H1 (cell line): ENCODE measurements around the gene NLRC5. TPM values are rescaled to one million over a fixed set of nuclear protein-coding genes. Genes with fewer than 3 reads are reported as not detected.

Experiments used
- CTCF ChIA-PET: fragments of 300-600 bp; sonication (Branson Sonifier 250); formaldehyde crosslinking; loops from one replicate; lab custom pipeline; 2021; ENCODE audit not compliant: partially characterized antibody; lab: Charles Lee
- POLR2A ChIA-PET: fragments of 300-600 bp; sonication (Branson Sonifier 250); formaldehyde crosslinking; loops from one replicate; lab custom pipeline; 2021; ENCODE audit warnings: inconsistent platforms; ENCODE audit not compliant: partially characterized antibody; lab: Charles Lee
- DNase-seq, 2 experiments: peaks; one replicate each; pipeline versions ENCODE4 v3.0.0 to v3.0.0-alpha.2; 2010 to 2022; ENCODE audit warnings: low spot score in 2 of 2, low read depth in 1 of 2, mixed read lengths in 1 of 2
- FAIRE-seq: peaks from 2 replicates; lab custom pipeline; 2011; peaks lifted over from hg19 to GRCh38; lab: Jason Lieb, UNC
- H2AFZ ChIP-seq: 2 replicates; pipeline ENCODE4 v1.8.1; 2012; ENCODE audit warnings: low read length, inconsistent platforms
- H2AK5ac ChIP-seq: 2 replicates; pipeline ENCODE4 v1.6.1; 2013; ENCODE audit warnings: low read depth, low read length
- H2BK120ac ChIP-seq: replicated peaks from 2 replicates; pipeline ENCODE3; 2013; ENCODE audit warnings: low read depth, low read length, inconsistent platforms
- H2BK12ac ChIP-seq: 2 replicates; pipeline ENCODE4 v1.6.1; 2013; ENCODE audit warnings: low read depth, low read length
- H2BK15ac ChIP-seq: 2 replicates; pipeline ENCODE4 v1.6.1; 2013; ENCODE audit warnings: low read length
- H2BK20ac ChIP-seq: 2 replicates; pipeline ENCODE4 v1.6.1; 2013; ENCODE audit warnings: low read length
- H2BK5ac ChIP-seq: 2 replicates; pipeline ENCODE4 v1.6.1; 2013; ENCODE audit warnings: low read depth, low read length
- H3K14ac ChIP-seq: 2 replicates; pipeline ENCODE4 v1.6.1; 2013; ENCODE audit warnings: inconsistent platforms; ENCODE audit not compliant: insufficient read length
- H3K18ac ChIP-seq: 2 replicates; pipeline ENCODE4 v1.6.1; 2013; ENCODE audit warnings: low read length; ENCODE audit errors: extremely low read depth
- H3K23ac ChIP-seq: 2 replicates; pipeline ENCODE4 v1.6.1; 2013; ENCODE audit warnings: inconsistent platforms; ENCODE audit not compliant: insufficient read length
- H3K23me2 ChIP-seq: 2 replicates; pipeline ENCODE4 v1.6.1; 2013; ENCODE audit warnings: low read depth, low read length
- H3K27ac ChIP-seq: 2 replicates; pipeline ENCODE4 v1.6.1; 2011; ENCODE audit warnings: low read depth, low read length, inconsistent platforms
- H3K27me3 ChIP-seq, 4 experiments: replicated peaks in 1 of 4; 1 replicate in 1 of 4; 2 replicates in 3 of 4; pipeline versions ENCODE4 v1.6.1 to v1.8.1; 2011 to 2013; ENCODE audit warnings: low read length in 3 of 4, mild to moderate bottlenecking in 3 of 4, inconsistent platforms in 2 of 4, mixed read lengths in 2 of 4, moderate library complexity in 1 of 4; ENCODE audit not compliant: control insufficient read depth in 3 of 4, insufficient read depth in 3 of 4; ENCODE audit errors: extremely low read depth in 1 of 4
- H3K36me3 ChIP-seq, 4 experiments: 2 replicates each; pipeline versions ENCODE4 v1.6.1 to v1.8.1; 2011 to 2013; ENCODE audit warnings: mild to moderate bottlenecking in 4 of 4, low read length in 3 of 4, moderate library complexity in 2 of 4, control low read depth in 1 of 4, inconsistent platforms in 1 of 4; ENCODE audit not compliant: insufficient read depth in 4 of 4, control insufficient read depth in 2 of 4
- H3K4ac ChIP-seq: replicated peaks from 2 replicates; pipeline ENCODE3; 2013; ENCODE audit warnings: low read length, low read depth, mixed read lengths, inconsistent platforms; ENCODE audit not compliant: insufficient read length
- H3K4me1 ChIP-seq, 4 experiments: replicated peaks in 1 of 4; 1 replicate in 1 of 4; 2 replicates in 3 of 4; pipeline versions ENCODE4 v1.6.1 to v1.8.1; 2011 to 2013; ENCODE audit warnings: low read length in 3 of 4, inconsistent platforms in 2 of 4, mixed read lengths in 1 of 4; ENCODE audit not compliant: insufficient read depth in 4 of 4, control insufficient read depth in 3 of 4
- H3K4me2 ChIP-seq, 2 experiments: 2 replicates each; pipeline versions ENCODE4 v1.6.1 to v1.8.1; 2011 to 2013; ENCODE audit warnings: low read depth in 2 of 2, low read length in 2 of 2, control low read depth in 1 of 2, inconsistent platforms in 1 of 2, mild to moderate bottlenecking in 1 of 2; ENCODE audit not compliant: insufficient read depth in 1 of 2
- H3K4me3 ChIP-seq, 4 experiments: fragments of 200-600, 300-600 bp in 1 of 4; sonication (generic), shearing (Covaris generic), sonication (Bioruptor Twin) in 1 of 4; 2 replicates each; pipeline versions ENCODE4 v1.5.1 to v1.8.1; 2011 to 2016; ENCODE audit warnings: low read length in 4 of 4, low read depth in 3 of 4, control low read depth in 2 of 4, inconsistent platforms in 2 of 4, mild to moderate bottlenecking in 2 of 4, mixed read lengths in 1 of 4, moderate library complexity in 1 of 4; ENCODE audit not compliant: insufficient read depth in 2 of 4; ENCODE audit errors: extremely low read depth in 1 of 4
- H3K56ac ChIP-seq: replicated peaks from 2 replicates; pipeline ENCODE3; 2013; ENCODE audit warnings: low read depth, mild to moderate bottlenecking, mixed read lengths, low read length, inconsistent platforms; ENCODE audit not compliant: insufficient read length
- H3K79me1 ChIP-seq: 2 replicates; pipeline ENCODE4 v1.6.1; 2013; ENCODE audit warnings: low read depth, low read length, control low read depth
- H3K79me2 ChIP-seq, 2 experiments: 2 replicates each; pipeline versions ENCODE4 v1.6.1 to v1.8.1; 2012 to 2013; ENCODE audit warnings: low read length in 2 of 2, mild to moderate bottlenecking in 2 of 2, inconsistent platforms in 1 of 2; ENCODE audit not compliant: insufficient read depth in 2 of 2, control insufficient read depth in 1 of 2
- H3K9ac ChIP-seq, 4 experiments: replicated peaks in 1 of 4; 1 replicate in 1 of 4; 2 replicates in 3 of 4; pipeline versions ENCODE4 v1.6.1 to v1.8.1; 2011 to 2013; ENCODE audit warnings: low read depth in 3 of 4, low read length in 3 of 4, control low read depth in 2 of 4, mild to moderate bottlenecking in 2 of 4, moderate library complexity in 2 of 4, inconsistent platforms in 1 of 4; ENCODE audit errors: extremely low read depth in 1 of 4
- H3K9me3 ChIP-seq, 2 experiments: 2 replicates each; pipeline versions ENCODE4 v1.6.1 to v1.8.1; 2012 to 2013; ENCODE audit warnings: mild to moderate bottlenecking in 2 of 2, moderate library complexity in 2 of 2, control low read depth in 1 of 2, inconsistent platforms in 1 of 2, low read depth in 1 of 2, low read length in 1 of 2, mixed read lengths in 1 of 2; ENCODE audit not compliant: insufficient read depth in 2 of 2
- H4K20me1 ChIP-seq, 2 experiments: replicated peaks in 1 of 2; 2 replicates each; pipeline versions ENCODE3 to v1.8.1; 2011 to 2013; ENCODE audit warnings: inconsistent platforms in 2 of 2, low read length in 2 of 2, mild to moderate bottlenecking in 1 of 2; ENCODE audit not compliant: insufficient read depth in 2 of 2, control insufficient read depth in 1 of 2
- H4K5ac ChIP-seq: 2 replicates; pipeline ENCODE4 v1.6.1; 2013; ENCODE audit warnings: low read length, low read depth, mixed read lengths, inconsistent platforms; ENCODE audit not compliant: insufficient read length
- H4K8ac ChIP-seq: 2 replicates; pipeline ENCODE4 v1.8.0; 2013; ENCODE audit warnings: mild to moderate bottlenecking, moderate library complexity, low read length, inconsistent platforms; ENCODE audit not compliant: insufficient read depth; ENCODE audit errors: extremely low read depth
- H4K91ac ChIP-seq: replicated peaks from 2 replicates; pipeline ENCODE3; 2013; ENCODE audit warnings: low read length, mixed read lengths, inconsistent platforms; ENCODE audit not compliant: insufficient read length
- BACH1 ChIP-seq: IDR thresholded peaks from 2 replicates; pipeline ENCODE4 v1.6.1; 2012; ENCODE audit warnings: low read length, improper control_type of control experiment
- BCL11A ChIP-seq, 2 experiments: IDR thresholded peaks; one replicate each; pipeline ENCODE4 v1.6.1; 2011; ENCODE audit warnings: low read depth in 2 of 2, low read length in 2 of 2, mild to moderate bottlenecking in 2 of 2
- CREB1 ChIP-seq: IDR thresholded peaks from 2 replicates; pipeline ENCODE4 v1.6.1; 2012; ENCODE audit warnings: inconsistent platforms
- HDAC6 ChIP-seq: IDR thresholded peaks from one replicate; pipeline ENCODE4 v1.7.1; 2012; ENCODE audit warnings: low read depth, mild to moderate bottlenecking, inconsistent platforms, low read length, moderate library complexity
- JUN ChIP-seq: IDR thresholded peaks from 2 replicates; pipeline ENCODE4 v1.6.1; 2011; ENCODE audit warnings: low read depth, mild to moderate bottlenecking, improper control_type of control experiment, low read length
- KDM5A ChIP-seq: fragments of 200-600 bp; IDR thresholded peaks from 2 replicates; pipeline ENCODE4 v1.7.1; 2012; ENCODE audit warnings: mild to moderate bottlenecking, low read length, inconsistent platforms, mixed read lengths
- MAFK ChIP-seq: IDR thresholded peaks from 2 replicates; pipeline ENCODE4 v1.6.1; 2012; ENCODE audit warnings: low read depth, mild to moderate bottlenecking, improper control_type of control experiment, low read length
- RFX5 ChIP-seq: IDR thresholded peaks from 2 replicates; pipeline ENCODE4 v1.6.1; 2011; ENCODE audit warnings: low read depth, low read length, improper control_type of control experiment, borderline replicate concordance
- SIRT6 ChIP-seq: IDR thresholded peaks from one replicate; pipeline ENCODE4 v1.7.1; 2012; ENCODE audit warnings: low read length, inconsistent platforms
- TBP ChIP-seq: IDR thresholded peaks from 2 replicates; pipeline ENCODE4 v1.6.1; 2011; ENCODE audit warnings: low read depth, low read length, improper control_type of control experiment
- YY1 ChIP-seq: IDR thresholded peaks from 2 replicates; pipeline ENCODE4 v1.6.1; 2011; ENCODE audit warnings: low read depth, mild to moderate bottlenecking, low read length
- WGBS, 2 experiments: shearing (Covaris generic) in 1 of 2; methylation state at CpG; one replicate each; pipeline versions ENCODE4 v1.1.6 to v1.1.7; 2013 to 2015; ENCODE audit warnings: low lambda C conversion rate in 2 of 2, mixed read lengths in 2 of 2, inconsistent platforms in 1 of 2, low coverage in 1 of 2, missing lambda C conversion rate in 1 of 2; ENCODE audit not compliant: insufficient replicate concordance in 2 of 2, insufficient coverage in 1 of 2, insufficient read length in 1 of 2; ENCODE audit errors: extremely low coverage in 1 of 2, missing lambda C conversion rate in 1 of 2; 5-methylcytosine and 5-hydroxymethylcytosine counted together
- polyA plus RNA-seq, 7 experiments: library from polyadenylated mRNA; depleted of rRNA in 3 of 7; stranded (reverse) in 5 of 7; unstranded in 2 of 7; fragments of >200 nt in 5 of 7; fragments of 200-250 nt in 2 of 7; gene quantifications; 1 replicate in 5 of 7; 2 replicates in 1 of 7; 4 replicates in 1 of 7; pipeline versions ENCODE4 v1.2.1 to v1.2.3, GENCODE V29; 2011 to 2013; ENCODE audit warnings: missing spikeins in 2 of 7, mixed read lengths in 2 of 7
- total RNA-seq: library from RNA; stranded (reverse); fragmentation: NEBNext Ultra II Directional; extraction: Animal tissue kit (Norgen Biotek cat#: 25700); gene quantifications from 2 replicates; pipeline ENCODE4 v1.2.1, GENCODE V29; 2021

NLRC5 gene
- total and polyA plus RNA-seq, 2 of the 8 experiments (the other 6 are each of a cell fraction or from before 2014, with no cell fraction given): 2.2 to 3.2 TPM

GRCh38 chr16:57019746-57020145, 30.4 kb downstream of the NLRC5 start:
- Histone ChIP-seq H2BK120ac (no peak overlapping the region), H2BK15ac (no peak overlapping the region), H2AFZ (no peak overlapping the region), H3K4ac (no peak overlapping the region), H2BK5ac (no peak overlapping the region), H3K18ac (no peak overlapping the region), H4K8ac (no peak overlapping the region), H3K79me1 (no peaks in the 10 kb centered on the region), H2BK12ac (no peak overlapping the region), H3K4me2 (no peak overlapping the region), H3K56ac (no peak overlapping the region), H3K14ac (no peak overlapping the region), H3K27me3 (no peaks in the 10 kb centered on the region), H3K9me3 (no peaks in the 10 kb centered on the region)
- ChIA-PET POLR2A (no interaction called here), CTCF (interaction anchor here (0.6 to 1.6 kb wide), 6 partner anchors 9 to 129 kb away, joined by 3 to 6 read pairs (median 4); no protein-coding TSS in a partner anchor)
- TF ChIP-seq BACH1 (no peak), CREB1 (no peak), BCL11A (IDR thresholded peaks at IDR 0.05; ENCODE audit: low read depth in 2 of 2, low read length in 2 of 2) (no peak), SIRT6 (no peak), KDM5A (no peak), RFX5 (no peak), MAFK (no peak), YY1 (no peak), TBP (no peak), HDAC6 (no peak), JUN (no peak)
- TF ChIP-seq, all 59 proteins: peak for 0
- Histone ChIP-seq H4K5ac (no peak overlapping the region), H3K36me3 (no peaks in the 10 kb centered on the region), H4K91ac (no peak overlapping the region), H3K4me1 (no peaks in the 10 kb centered on the region), H3K23me2 (no peaks in the 10 kb centered on the region), H3K4me3 (no peak overlapping the region), H3K9ac (no peak overlapping the region), H3K27ac (no peak overlapping the region), H4K20me1 (no peaks in the 10 kb centered on the region), H2BK20ac (no peak overlapping the region), H3K79me2 (no peaks in the 10 kb centered on the region), H2AK5ac (no peak overlapping the region), H3K23ac (no peak overlapping the region)
- FAIRE-seq (no peak), DNase-seq (no peak)
- WGBS, 2 experiments: 86% methylated on average over 2 of the region's 2 CpGs; no CpG with 5 or more reads in 1 of the 2 experiments
